DOHH2 (cell line): ENCODE data around the gene MYL9.
"Not testable (repeated sequence)": the region's sequence is repeated elsewhere in the genome, so short reads cannot be mapped to it uniquely, and the experiment has no call there.

ENCODE experiments used
- EZH2phosphoT487 ChIP-seq: fragments of 200-600 bp; sonication (generic); IDR thresholded peaks from 2 replicates; pipeline ENCODE4 v1.6.1; 2017; ENCODE audit warnings: borderline replicate concordance, mild to moderate bottlenecking, antibody characterized with exemption, low read length, moderate library complexity, mixed read lengths
- TF ChIP-seq, protein P1 (sequence below): fragments of 200-600 bp; sonication (generic); IDR thresholded peaks from one replicate; pipeline ENCODE4 v1.5.1; 2014; ENCODE audit warnings: antibody characterized with exemption, mild to moderate bottlenecking, low read depth, low read length; ENCODE audit not compliant: poor library complexity, severe bottlenecking

DNA sequence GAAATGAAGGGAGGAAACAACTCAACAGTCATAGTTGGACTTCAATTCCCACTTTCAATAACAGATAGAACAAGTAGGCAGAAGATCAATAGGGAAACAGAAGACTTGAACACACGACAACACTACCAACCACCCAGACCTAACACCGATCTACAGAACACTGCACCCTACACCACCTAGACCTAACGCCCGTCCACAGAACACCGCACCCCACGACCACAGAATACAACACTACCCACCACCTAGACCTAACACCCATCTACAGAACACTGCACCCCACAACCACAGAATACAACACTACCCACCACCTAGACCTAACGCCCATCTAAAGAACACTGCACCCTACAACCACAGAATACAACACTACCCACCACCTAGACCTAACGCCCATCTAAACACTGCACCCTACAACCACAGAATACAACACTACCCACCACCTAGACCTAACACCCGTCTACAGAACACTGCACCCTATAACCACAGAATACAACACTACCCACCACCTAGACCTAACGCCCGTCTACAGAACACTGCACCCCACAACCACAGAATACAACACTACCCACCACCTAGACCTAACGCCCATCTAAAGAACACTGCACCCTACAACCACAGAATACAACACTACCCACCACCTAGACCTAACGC lies 22.9 kb downstream of the MYL9 start:
- TF ChIP-seq, protein P1, sequence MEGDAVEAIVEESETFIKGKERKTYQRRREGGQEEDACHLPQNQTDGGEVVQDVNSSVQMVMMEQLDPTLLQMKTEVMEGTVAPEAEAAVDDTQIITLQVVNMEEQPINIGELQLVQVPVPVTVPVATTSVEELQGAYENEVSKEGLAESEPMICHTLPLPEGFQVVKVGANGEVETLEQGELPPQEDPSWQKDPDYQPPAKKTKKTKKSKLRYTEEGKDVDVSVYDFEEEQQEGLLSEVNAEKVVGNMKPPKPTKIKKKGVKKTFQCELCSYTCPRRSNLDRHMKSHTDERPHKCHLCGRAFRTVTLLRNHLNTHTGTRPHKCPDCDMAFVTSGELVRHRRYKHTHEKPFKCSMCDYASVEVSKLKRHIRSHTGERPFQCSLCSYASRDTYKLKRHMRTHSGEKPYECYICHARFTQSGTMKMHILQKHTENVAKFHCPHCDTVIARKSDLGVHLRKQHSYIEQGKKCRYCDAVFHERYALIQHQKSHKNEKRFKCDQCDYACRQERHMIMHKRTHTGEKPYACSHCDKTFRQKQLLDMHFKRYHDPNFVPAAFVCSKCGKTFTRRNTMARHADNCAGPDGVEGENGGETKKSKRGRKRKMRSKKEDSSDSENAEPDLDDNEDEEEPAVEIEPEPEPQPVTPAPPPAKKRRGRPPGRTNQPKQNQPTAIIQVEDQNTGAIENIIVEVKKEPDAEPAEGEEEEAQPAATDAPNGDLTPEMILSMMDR = not testable (repeated sequence)
- not testable (repeated sequence) for TF ChIP-seq EZH2phosphoT487
